GM19239 (cell line): ENCODE data around the gene TPST2.

Experiments
- DNase-seq: peaks from one replicate; pipeline ENCODE4 v3.0.0; 2011; ENCODE audit warnings: low spot score; ENCODE audit not compliant: insufficient read length
- FAIRE-seq: peaks from 2 replicates; lab custom pipeline; 2011; peaks lifted over from hg19 to GRCh38; lab: Jason Lieb, UNC

TPST2 gene

GRCh38 chr22:26508148-26508547 lies 81.8 kb downstream of the TPST2 start:
- FAIRE-seq (no peak), DNase-seq (no peak)

DNA sequence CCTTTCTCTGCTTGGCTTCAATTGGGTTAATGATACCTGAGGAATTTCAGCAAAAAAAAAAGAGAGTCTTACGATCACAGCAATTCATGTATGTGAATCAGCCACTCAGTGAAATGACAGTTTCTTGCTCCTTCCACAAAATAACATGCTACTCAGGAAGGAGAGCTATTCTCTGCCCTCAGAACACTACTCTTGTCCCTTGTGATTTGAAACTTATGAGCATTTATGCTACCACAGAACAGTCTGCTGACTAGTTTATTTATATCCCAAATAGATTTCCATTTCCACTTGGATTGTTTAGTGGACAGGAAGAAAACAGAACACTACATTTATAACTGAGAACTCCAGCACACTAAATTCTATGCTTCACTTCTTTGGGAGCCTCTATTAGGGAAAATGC lies 86.2 kb downstream of the TPST2 start:
- no peak for FAIRE-seq
- no peak for DNase-seq

- FAIRE-seq = peak; percentile 87
- DNase-seq = peak; percentile 46
Measured at GRCh38 chr22:26502688-26503561, 87.0 kb downstream of the TPST2 start.

- FAIRE-seq = no peak
- DNase-seq = no peak
Measured at GRCh38 chr22:26501996-26502395, 87.9 kb downstream of the TPST2 start.

GRCh38 chr22:26499188-26499703 lies 90.7 kb downstream of the TPST2 start:
- no peak for DNase-seq
- FAIRE-seq = no peak

DNA sequence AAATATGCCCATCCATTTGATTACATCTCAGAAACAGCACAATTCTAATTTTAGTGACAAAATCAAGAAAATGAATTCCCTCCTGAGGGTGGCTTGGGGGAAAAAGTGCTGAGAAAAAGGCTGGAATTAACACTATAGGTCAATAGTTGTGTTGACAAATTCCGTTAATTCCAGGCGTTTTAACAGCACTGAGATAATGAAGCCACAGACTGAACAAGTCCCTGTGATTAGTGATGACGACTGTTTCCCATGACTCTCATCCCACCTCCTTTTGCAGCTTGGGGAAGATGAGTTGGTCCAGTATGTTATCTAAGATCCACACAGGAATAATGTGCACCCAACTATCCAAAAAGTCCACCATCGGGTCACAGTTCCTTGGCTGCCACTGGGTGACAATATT lies 93.5 kb downstream of the TPST2 start:
- FAIRE-seq = no peak
- DNase-seq = no peak

DNA sequence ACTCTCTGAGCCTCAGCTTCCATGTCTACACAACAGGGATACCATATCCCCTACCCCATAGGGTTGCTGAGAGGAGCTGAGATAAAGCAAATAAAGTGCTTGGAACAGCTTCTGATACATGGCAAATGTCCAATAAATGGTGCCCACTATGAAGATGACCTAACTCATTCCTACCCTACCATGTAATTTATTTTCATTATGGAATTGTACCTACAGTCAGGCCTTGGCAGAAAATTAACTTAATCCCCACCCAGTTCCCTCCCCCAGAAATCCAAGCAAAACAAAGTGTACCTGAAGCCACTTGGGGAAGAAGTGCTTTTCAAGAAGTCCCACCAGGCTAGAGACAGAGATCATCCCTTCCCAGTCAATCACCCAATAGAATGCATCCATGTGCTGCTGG lies 95.4 kb downstream of the TPST2 start:
- FAIRE-seq = no peak
- no peak for DNase-seq

DNA sequence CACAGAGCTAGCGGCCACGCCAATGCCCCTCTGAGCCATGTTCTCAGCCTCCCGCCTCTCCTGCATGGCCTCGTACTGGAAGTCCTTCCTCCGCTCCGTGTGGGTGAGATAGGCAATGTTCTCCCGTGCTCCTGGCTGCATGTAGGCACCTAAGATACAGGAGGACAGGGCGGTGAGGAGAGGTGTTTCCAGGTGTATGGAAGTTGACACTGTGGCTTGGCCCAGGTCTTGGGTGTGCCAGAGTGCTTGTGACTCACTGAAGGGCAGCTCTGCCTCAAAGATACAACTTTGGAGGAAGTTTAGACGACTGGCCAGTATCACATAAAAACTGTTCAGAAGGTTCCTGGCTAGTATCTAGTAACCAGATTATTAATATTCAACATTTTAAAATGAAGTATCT lies 97.7 kb downstream of the TPST2 start:
- DNase-seq (no peak), FAIRE-seq (no peak)

DNA sequence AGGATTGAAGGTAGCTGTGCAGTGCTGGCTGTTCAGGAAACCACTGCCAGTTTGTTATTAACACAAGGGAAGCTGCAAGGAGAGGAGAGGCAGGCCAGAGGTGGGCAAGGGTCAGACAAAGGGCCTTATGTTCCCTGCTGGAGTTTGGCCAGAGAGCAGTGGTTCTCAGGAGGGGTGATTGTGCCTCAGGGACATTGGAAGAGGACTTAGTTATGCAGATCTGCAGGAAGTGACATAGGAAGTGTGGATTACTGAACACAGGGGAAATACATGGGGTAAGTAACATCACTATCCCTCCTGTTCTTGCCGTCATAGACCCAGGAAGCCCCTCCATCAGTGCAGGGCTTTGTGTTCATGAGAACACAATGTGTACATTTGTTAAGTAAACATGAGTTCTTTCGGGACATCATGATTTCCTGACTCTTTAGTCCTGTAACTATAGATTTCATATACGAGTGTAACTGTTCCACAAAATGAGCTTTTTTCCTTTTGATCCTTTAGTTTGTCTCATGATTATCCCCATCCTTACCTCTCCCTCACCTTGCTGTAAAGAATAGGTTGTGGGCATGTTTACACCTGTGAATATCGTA lies 100.4 kb downstream of the TPST2 start:
- FAIRE-seq = no peak
- DNase-seq = no peak

DNA sequence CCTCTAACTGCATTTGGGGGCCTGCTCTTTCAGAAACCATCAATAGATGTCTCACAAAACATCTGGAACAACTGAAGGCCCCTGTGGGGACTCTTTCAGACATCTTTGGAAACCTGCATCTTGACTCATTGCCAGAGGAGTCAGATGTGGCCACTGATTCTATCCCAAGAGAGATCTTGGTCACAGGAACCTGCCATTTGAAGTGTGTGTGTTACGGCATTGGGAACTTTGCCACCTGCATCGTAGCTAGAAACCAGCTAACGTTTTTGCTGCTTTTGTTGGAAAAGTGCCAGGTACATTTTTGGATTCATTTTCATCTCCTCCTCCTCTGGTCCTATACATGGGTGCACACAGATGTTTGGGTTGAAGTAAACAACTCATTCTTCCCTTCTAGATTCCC lies 101.9 kb downstream of the TPST2 start:
- FAIRE-seq (no peak), DNase-seq (no peak)

GRCh38 chr22:26486394-26486793 lies 103.5 kb downstream of the TPST2 start:
- FAIRE-seq = no peak
- DNase-seq = no peak

GRCh38 chr22:26485806-26486390 lies 104.0 kb downstream of the TPST2 start:
- DNase-seq = no peak
- no peak for FAIRE-seq

DNA sequence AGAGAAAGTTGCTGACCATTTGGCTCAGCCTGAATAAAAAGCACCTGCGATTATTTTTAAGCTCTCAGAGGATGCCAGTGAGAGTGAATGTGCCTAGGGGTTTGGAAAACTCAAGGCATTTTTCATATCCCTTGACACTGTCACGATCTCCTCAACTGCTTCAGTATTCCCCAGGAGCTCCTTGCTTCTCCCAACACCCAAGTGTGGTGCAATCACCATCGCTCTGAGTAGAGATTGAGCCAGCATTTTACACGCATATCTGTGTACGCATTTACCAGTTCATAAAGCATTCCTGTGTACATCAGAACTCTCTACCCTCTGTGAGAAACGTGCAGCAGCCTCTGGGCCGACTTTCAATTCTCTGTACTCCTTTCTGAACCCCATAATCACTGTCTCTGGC lies 104.9 kb downstream of the TPST2 start:
- DNase-seq (no peak), FAIRE-seq (no peak)

DNA sequence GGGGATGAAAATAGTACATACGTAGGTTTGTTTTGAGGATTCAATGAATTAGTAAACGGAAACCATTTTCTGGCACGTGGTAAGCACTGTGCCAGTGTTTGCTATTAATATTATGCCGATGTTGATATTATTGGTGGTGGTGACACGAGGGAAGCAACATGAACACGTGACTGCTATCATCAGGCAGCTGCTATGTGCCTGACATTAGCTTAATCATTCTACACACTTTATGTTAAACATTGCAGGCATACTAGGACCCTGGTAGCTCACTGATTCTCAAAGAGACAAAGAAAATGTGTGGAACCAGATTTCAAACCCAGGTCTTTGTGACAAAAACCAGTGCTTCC lies 105.6 kb downstream of the TPST2 start:
- DNase-seq = no peak
- peak; percentile 47 for FAIRE-seq

DNA sequence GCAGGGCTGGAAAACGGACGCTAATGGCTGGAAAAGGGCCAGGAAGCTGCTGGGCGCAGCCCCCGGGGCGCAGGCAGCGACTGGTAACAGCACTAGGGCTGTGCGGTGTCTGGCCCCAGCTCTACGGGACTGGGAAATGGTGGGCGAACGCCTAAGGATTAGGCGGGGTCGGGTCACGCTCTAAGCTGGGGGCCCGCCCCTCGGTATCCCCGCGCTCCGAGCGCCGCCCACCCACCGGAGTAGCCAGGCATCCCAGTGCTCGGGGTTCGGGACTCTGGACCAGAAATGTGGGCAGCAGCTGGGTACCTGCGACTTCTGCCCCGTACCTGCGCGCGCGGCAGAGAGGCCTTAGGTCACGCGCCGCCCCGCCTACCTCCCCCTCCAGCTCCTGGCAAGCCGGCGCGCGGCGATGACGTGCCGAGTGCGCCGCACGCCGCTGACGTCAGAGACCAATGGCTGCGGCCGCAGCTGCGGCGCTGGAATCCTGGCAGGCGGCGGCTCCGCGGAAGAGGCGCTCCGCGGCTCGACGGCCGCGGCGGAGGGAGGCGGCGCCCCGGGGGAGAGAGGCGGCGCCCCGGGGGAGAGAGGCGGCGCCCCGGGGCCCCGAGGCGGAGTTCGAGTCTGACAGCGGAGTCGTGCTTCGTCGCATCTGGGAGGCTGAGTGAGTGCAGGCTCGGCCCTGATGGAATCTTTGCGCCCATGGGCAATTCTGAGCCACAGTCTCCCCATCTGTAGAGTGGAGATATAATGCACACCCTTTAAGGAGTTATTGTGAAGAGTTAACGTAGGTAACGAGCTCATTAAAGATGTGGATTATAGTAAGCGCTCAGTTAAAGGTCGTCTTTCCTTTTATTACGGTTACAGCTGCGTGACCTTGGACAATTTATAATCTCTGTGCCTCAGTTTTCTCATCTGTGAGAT lies 106.2 kb downstream of the TPST2 start, which contains the start of the genes HPS4 and SRRD:
Gene HPS4 (minus strand): TSS at position 345 of the 921 bp plus-strand sequence. CDS start 2,021 bp downstream, outside the sequence.
Gene SRRD (plus strand): TSS at position 439 of the 921 bp plus-strand sequence. CDS start 14 bp downstream, at position 453.
- DNase-seq (peak; percentile 81), FAIRE-seq (peak; percentile 79)

GRCh38 chr22:26483043-26483438 lies 106.9 kb downstream of the TPST2 start:
- no peak for DNase-seq
- FAIRE-seq = peak; percentile 52

DNA sequence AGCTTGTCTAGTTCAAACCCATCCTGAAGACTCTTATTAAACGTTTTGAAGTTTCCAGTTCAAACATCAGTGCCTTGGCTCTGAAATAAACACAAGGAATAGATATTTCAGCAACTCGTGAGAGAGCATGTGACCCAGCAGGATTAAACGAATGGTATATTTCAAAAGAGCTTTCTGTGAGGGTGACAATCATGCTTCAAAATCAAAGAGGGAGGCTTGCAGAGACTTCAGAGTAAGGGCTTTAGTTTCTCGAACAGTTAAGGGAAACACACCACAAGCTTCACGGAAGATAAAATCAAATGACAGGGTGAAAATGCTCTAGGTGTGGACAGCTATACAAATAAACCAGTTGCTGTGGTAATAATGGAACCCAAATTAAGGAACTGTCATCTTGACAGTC lies 107.8 kb downstream of the TPST2 start:
- FAIRE-seq = peak; percentile 53
- DNase-seq = no peak

- FAIRE-seq (peak; percentile 79), DNase-seq (no peak)
Measured at GRCh38 chr22:26481694-26482093, 108.2 kb downstream of the TPST2 start.

DNA sequence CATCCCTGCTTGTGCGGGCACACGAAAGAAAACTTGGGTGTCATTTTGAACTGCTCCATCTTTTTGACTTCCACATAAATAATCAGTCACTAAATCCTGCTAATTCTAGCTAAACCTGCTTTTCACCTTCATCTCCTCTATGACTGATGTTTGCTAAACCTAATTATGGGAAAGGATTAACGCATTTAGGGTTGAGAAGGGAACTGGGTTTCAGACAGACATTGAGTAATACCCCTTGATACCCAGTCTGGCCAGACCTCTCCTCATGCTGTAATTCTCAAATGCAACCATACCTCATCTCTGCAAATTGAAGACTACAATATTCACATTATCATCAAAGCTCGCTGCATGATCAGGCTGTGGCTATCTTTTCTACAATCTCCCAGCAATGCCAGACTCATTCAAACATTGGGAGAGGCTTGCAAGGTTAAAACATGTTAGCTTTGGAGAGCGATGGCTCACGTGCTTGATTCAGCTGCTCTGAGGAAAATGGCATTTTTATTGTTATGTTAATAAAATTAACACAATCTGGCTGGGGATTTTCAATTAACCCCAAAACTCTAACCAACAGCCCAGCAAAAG lies 108.7 kb downstream of the TPST2 start:
- no peak for DNase-seq
- no peak for FAIRE-seq

DNA sequence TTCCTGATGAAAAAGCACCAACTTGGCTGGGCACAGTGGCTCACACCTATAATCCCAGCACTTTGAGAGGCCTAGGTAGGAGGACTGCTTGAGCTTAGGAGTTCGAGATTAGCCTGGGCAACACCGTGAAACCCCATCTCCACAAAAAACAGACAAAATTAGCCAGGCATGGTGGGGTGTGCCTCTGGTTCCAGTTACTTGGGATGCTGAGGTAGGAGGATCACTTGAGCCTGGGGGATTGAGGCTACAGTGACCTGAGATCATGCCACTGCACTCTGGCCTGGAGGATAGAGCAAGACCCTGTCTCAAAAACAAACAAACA lies 109.4 kb downstream of the TPST2 start:
- DNase-seq (no peak), FAIRE-seq (no peak)
